Prostate gland (tissue), 2 donors: ENCODE results near the gene MT3. TPM values are rescaled to one million over a fixed set of nuclear protein-coding genes. Genes with fewer than 3 reads are reported as not detected.

Experiments used
- DNase-seq: peaks from one replicate; pipeline ENCODE4 v3.0.0-alpha.2; 2019; ENCODE audit warnings: low spot score
- H3K27ac ChIP-seq, 2 donors: fragments of 200-600 bp; sonication (generic); 2 replicates each; pipeline ENCODE4 v1.5.1; 2017 to 2019
- H3K27me3 ChIP-seq: fragments of 200-600 bp; sonication (generic); replicated peaks from 2 replicates; pipeline ENCODE4 v1.5.1; 2019; ENCODE audit not compliant: insufficient read depth
- H3K36me3 ChIP-seq, 2 donors: fragments of 200-600 bp; sonication (generic); 1 replicate in 1 of 2; 2 replicates in 1 of 2; pipeline versions ENCODE4 v1.5.1 to v1.8.1; 2017 to 2019
- H3K4me1 ChIP-seq: fragments of 200-600 bp; sonication (generic); replicated peaks from 2 replicates; pipeline ENCODE4 v1.5.1; 2019
- H3K4me3 ChIP-seq, 2 donors: fragments of 200-600 bp; sonication (generic); 2 replicates each; pipeline ENCODE4 v1.5.1; 2017 to 2019
- H3K9me3 ChIP-seq: fragments of 200-600 bp; sonication (generic); 2 replicates; pipeline ENCODE4 v1.5.1; 2017
- POLR2A ChIP-seq: fragments of 450-650 bp; IDR thresholded peaks from one replicate; pipeline ENCODE4 v1.6.1; 2016; ENCODE audit warnings: antibody characterized with exemption, mild to moderate bottlenecking
- POLR2AphosphoS5 ChIP-seq: sonication (generic); formaldehyde crosslinking; IDR thresholded peaks from one replicate; pipeline ENCODE4 v1.6.1; 2017; ENCODE audit warnings: antibody characterized with exemption
- WGBS: methylation state at CpG from one replicate; pipeline ENCODE4 v1.1.5; 2018; 5-methylcytosine and 5-hydroxymethylcytosine counted together
- intact Hi-C: fragments of 100-400 bp; cut with DNase I; formaldehyde crosslinking; loops from one replicate; pipeline ENCODE4 v1.14.2; 2022
- total RNA-seq, 2 donors: library from RNA; depleted of rRNA; stranded (reverse); fragments of >200 nt; gene quantifications; one replicate each; pipeline ENCODE4 v1.1.0, GENCODE V29; 2016
- TF ChIP-seq, protein P1 (sequence below), 4 experiments: fragments of 200-600 bp in 2 of 4; fragments of 450-650 bp in 2 of 4; sonication (generic) in 2 of 4; IDR thresholded peaks; 1 replicate in 3 of 4; 2 replicates in 1 of 4; pipeline ENCODE4 v1.5.1; 2016 to 2019; ENCODE audit warnings: antibody characterized with exemption in 4 of 4, mild to moderate bottlenecking in 2 of 4, moderate library complexity in 2 of 4

The MT3 gene
- total RNA-seq, 2 donors from 2014 or later, result 1.6 TPM; not detected in 1

DNA sequence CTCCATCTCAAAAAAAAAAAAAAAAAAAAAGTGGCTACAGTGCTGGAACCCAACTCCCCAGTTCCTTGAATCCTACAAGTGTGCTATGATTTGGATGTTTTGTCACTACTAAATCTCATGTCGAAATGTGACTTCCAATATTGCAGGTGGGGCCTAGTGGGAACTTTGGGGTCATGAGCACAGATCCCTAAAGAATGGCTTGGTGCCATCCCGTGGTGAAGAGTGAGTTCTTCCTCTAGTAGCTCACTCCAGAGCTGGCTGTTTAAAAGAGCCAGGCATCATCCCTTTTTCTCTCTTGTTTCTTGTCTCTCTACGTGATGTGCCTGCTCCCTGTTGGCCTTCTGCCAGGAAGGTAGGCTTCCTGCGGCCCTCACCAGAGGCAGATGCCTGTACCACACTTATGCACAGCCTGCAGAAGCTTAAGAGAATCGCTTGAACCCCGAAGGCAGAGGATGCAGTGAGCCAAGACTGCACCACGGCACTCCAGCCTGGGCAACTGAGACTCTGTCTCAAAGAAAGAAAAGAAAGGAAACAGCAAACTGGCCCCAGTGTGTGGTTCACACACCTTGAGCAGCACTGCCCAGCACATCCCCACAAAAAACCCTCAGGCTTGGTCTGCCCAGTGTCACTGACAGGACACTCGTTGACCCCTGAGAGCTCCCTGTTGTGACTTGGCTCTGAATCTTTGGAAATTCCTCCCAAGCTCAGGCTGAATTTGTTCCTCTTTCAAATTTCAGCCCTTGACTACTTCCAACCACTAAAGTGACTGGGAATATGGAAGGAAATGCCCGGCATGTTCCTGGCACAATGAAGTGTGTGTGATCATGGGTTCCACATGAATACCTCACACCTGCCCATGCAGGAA is 39.4 kb downstream of the MT3 start:
- 76% methylated on average over 9 of the region's 9 CpGs for WGBS
- intact Hi-C loops, result no loop called here
- no peaks in the 10 kb centered on the region for H3K4me1 ChIP-seq
- H3K36me3 ChIP-seq, result no peaks in the 10 kb centered on the region
- no peaks in the 10 kb centered on the region for H3K9me3 ChIP-seq
- H3K27me3 ChIP-seq, result no peaks in the 10 kb centered on the region
- H3K27ac ChIP-seq, result no peak overlapping the region
- TF ChIP-seq POLR2AphosphoS5 (no peak), POLR2A (no peak)
- TF ChIP-seq, protein P1, sequence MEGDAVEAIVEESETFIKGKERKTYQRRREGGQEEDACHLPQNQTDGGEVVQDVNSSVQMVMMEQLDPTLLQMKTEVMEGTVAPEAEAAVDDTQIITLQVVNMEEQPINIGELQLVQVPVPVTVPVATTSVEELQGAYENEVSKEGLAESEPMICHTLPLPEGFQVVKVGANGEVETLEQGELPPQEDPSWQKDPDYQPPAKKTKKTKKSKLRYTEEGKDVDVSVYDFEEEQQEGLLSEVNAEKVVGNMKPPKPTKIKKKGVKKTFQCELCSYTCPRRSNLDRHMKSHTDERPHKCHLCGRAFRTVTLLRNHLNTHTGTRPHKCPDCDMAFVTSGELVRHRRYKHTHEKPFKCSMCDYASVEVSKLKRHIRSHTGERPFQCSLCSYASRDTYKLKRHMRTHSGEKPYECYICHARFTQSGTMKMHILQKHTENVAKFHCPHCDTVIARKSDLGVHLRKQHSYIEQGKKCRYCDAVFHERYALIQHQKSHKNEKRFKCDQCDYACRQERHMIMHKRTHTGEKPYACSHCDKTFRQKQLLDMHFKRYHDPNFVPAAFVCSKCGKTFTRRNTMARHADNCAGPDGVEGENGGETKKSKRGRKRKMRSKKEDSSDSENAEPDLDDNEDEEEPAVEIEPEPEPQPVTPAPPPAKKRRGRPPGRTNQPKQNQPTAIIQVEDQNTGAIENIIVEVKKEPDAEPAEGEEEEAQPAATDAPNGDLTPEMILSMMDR (IDR thresholded peaks at IDR 0.05), result no peak
- no peak overlapping the region for H3K4me3 ChIP-seq
- DNase-seq, result no peak

DNA sequence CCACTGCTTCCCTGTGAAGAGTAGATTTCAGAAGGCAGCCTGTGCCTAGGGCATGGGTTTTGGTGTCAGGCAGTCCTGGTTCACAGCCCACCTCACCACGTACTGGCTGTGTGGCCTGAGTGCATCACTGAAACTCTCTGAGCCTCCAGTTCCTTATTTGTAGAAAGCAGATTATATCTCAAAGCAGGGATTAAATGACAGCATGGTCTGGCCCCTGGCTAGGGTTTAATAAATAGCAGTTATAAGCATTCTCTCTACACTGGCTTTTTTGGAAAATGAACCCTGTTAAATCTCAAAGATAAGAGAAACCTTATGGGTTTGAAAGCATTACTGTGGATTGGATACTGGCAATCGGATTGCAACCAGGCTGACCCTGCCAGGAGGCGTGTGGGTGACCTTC is 40.2 kb downstream of the MT3 start:
- no peak for TF ChIP-seq POLR2AphosphoS5
- no peak for TF ChIP-seq POLR2A
- TF ChIP-seq, protein P1 (IDR thresholded peaks at IDR 0.05), result no peak
- no peak overlapping the region for H3K27ac ChIP-seq
- no peaks in the 10 kb centered on the region for H3K27me3 ChIP-seq
- 72% methylated on average over 3 of the region's 3 CpGs for WGBS
- no peak overlapping the region for H3K4me3 ChIP-seq
- H3K9me3 ChIP-seq, result no peaks in the 10 kb centered on the region
- H3K4me1 ChIP-seq, result no peaks in the 10 kb centered on the region
- intact Hi-C loops, result no loop called here
- DNase-seq, result no peak
- no peaks in the 10 kb centered on the region for H3K36me3 ChIP-seq

DNA sequence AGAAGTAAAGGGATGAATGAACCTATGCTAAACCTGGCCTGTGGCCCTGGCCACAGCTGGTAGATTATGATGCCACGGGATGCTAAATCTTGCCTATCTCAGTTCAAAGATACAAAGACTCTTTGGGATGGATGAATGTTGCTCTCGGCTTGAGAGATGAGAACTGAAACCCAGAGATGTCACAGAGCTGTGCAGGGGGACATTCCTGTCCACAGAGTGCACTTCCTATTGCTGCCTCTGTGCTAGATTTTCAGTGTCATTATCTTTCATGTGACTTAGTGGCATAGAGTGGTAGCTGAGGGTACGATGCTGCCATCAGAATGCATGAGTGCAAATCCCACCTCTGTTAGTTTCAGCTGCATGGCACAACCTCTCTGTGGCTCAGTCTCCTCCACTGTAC is 40.8 kb downstream of the MT3 start:
- H3K4me3 ChIP-seq, result no peak overlapping the region
- no peak for DNase-seq
- no peak overlapping the region for H3K27ac ChIP-seq
- 88% methylated on average over 3 of the region's 3 CpGs for WGBS
- H3K36me3 ChIP-seq, result no peaks in the 10 kb centered on the region
- TF ChIP-seq POLR2A (no peak), POLR2AphosphoS5 (no peak)
- TF ChIP-seq, protein P1 (IDR thresholded peaks at IDR 0.05), result no peak
- no peaks in the 10 kb centered on the region for H3K9me3 ChIP-seq
- intact Hi-C loops, result no loop called here
- H3K4me1 ChIP-seq, result no peaks in the 10 kb centered on the region
- H3K27me3 ChIP-seq, result no peaks in the 10 kb centered on the region

DNA sequence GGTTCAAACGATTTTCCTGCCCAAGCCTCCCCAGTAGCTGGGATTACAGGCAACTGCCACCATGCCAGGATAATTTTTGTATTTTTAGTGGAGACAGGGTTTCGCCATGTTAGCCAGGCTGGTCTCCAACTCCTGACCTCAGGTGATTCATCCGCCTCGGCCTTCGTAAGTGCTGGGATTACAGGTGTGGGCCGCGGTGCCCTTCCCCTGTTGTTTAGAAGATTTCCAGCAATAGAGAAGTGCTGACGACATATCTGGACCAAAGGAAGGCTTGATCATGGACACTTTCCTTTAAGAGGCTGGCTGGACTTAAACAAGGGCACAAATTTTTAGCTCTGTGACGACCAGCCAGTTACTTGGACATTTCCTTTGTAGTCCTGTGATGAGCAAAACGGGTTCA is 41.9 kb downstream of the MT3 start:
- Histone ChIP-seq H3K27me3 (peaks cover 4% of the 10 kb centered on the region), H3K4me3 (no peak overlapping the region), H3K9me3 (no peaks in the 10 kb centered on the region), H3K4me1 (no peaks in the 10 kb centered on the region), H3K36me3 (no peaks in the 10 kb centered on the region), H3K27ac (no peak overlapping the region)
- no peak for DNase-seq
- WGBS, result 90% methylated on average over 10 of the region's 10 CpGs
- intact Hi-C loops, result no loop called here
- TF ChIP-seq POLR2AphosphoS5, result no peak
- TF ChIP-seq POLR2A, result no peak
- TF ChIP-seq, protein P1 (IDR thresholded peaks at IDR 0.05), result no peak

DNA sequence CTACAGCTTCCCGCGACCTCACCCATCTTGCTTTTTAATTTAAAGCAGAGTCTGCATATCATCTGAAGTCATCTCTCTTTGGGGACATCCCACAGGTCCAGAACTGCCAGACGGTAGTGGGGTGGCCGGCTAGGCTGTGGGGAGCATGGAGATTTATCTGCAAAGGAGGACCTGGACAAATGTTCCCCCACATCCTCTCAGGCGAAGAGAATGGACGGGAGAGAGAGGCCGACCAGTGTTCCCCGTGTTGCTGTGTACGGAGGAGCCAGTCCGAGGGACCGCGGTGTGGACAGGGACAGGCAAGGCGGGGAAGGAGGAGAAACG is 42.5 kb downstream of the MT3 start:
- H3K4me1 ChIP-seq, result no peaks in the 10 kb centered on the region
- TF ChIP-seq POLR2AphosphoS5, result no peak
- no peak for TF ChIP-seq POLR2A
- TF ChIP-seq, protein P1 (IDR thresholded peaks at IDR 0.05), result no peak
- intact Hi-C loops, result no loop called here

More for the DNA sequence above, 42.5 kb downstream of the MT3 start:
- H3K27ac ChIP-seq, result peak overlapping the region; percentile 61 to 67
- peaks cover 4% of the 10 kb centered on the region for H3K27me3 ChIP-seq
- no peak for DNase-seq
- H3K36me3 ChIP-seq, result no peaks in the 10 kb centered on the region
- H3K4me3 ChIP-seq, result peak overlapping the region; percentile 43 to 48
- no peaks in the 10 kb centered on the region for H3K9me3 ChIP-seq
- 38% methylated on average over 14 of the region's 14 CpGs for WGBS
